NCI-H2029 (cell line): ENCODE measurements around the gene KMT5C.
A peak's percentile ranks its signal among the peaks of the same experiment; 100 is the strongest.

ENCODE experiments used
- DNase-seq: peaks from one replicate; lab custom pipeline; 2025; lab: John Stamatoyannopoulos, UW

Gene KMT5C

DNA sequence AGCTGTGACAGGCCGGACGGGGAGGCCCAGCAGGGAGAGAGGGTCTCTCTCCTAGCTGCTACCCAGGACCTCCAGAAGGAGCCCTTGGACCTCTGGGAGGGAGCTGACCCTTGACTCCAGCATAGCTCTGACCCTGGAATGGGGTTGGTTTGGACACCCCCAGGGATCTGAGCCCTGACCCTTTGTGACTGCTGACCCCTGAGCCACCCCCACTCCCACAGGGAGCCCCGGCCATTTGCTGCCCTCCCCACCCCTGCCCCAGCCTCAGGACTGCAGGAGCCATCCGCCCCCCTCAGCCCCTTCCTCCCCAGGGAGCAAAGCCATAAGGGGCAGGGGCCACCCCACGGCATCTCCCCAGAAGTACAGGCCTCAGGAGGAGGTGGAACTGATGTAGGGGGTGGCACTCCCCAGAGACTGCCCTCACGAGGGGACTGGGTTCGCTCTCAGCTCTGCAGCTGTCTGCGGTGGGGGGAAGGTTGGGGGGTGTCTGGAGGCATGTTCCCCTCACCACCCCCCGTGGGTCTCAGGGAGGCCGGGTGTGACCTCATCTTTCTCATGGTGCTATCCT lies 7.8 kb downstream of the KMT5C start:
- no peak for DNase-seq

- no peak for DNase-seq
Observed at GRCh38 chr19:55348317-55349034, 8.8 kb downstream of the KMT5C start.

- DNase-seq = no peak
Observed at GRCh38 chr19:55350620-55351315, 11.1 kb downstream of the KMT5C start.

GRCh38 chr19:55352040-55352439 lies 12.4 kb downstream of the KMT5C start:
- no peak for DNase-seq

DNA sequence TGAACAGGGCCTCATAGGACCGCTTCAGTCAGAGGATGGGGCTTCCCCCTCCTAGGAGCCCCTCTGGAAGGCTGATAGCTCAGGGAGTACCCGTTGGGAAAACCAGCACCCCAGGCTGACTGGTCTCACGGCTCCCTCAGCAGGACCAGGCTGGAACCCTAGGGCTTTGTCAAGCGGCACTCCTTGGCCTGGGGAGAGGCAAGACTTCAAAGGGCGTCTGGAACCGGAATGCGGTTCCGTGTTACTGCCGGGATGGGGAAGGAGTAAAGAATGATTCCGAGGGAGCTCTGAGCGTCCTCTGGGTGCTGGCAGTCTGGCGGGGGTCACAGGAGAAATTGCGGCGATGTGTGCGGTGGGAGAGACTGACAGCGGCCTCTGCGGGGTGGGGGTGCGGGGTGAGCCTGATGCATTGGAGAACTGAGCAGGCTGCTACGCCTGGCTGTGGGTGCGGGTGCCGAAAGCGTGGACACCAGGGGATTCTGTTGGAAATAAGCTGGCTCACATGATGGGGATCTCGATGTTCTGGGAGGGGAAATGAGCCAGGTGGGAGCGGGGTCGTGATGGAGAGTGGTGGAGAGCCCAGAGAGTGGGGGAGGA lies 13.0 kb downstream of the KMT5C start:
- no peak for DNase-seq

DNA sequence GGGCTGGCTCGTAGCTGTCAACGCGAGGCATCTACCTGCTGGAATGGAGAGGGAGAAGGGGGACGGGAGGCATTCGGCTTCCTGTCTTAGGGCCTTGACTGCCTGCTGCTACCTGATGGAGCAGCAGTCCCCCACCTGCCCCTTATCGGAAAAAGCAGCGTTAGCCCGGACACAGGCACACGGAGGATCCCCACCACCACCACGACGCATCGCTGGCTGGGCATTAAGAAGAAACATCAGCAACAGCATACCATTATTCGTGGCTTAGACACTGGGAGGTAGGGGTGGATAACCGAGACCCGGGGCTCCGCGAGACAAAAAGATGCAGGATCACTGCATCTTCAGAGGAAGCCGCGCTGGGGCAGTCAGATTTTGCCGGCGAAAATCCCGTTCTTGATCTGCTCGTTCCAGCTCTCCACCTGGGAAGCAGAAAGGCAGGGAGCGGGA lies 13.7 kb downstream of the KMT5C start:
- no peak for DNase-seq

GRCh38 chr19:55353803-55354697 lies 14.4 kb downstream of the KMT5C start:
- DNase-seq = peak; percentile 22

DNA sequence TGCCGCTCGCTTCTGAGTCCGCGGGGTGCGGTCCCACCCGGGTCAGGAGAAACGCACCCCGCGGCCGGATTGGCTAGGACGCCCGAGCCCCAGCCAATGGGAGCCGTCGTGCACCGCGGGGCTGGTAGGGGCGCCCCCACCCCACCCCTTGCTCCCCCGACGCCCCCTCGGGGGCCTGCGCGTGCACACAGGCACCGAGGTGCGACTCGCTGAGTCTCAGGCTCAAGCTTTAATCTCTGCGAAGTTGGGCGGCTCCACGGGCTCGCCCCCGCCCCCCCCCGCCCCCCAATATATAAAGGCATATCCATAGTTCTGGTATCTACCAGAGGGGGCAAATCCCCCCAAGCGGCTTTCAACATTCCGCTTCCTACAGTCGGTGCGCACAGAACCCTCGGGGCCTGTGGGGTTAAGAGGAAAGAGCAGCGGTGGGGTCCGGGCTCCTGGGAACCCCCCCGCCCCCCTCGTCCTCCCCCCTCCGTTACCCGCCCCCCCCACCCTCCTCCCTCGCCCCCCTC lies 15.1 kb downstream of the KMT5C start, which contains the start of gene COX6B2:
Gene COX6B2, minus strand, starts transcription at position 22 of the 515 bp plus-strand sequence. CDS start 198 bp downstream, outside the sequence.
- DNase-seq = no peak

DNA sequence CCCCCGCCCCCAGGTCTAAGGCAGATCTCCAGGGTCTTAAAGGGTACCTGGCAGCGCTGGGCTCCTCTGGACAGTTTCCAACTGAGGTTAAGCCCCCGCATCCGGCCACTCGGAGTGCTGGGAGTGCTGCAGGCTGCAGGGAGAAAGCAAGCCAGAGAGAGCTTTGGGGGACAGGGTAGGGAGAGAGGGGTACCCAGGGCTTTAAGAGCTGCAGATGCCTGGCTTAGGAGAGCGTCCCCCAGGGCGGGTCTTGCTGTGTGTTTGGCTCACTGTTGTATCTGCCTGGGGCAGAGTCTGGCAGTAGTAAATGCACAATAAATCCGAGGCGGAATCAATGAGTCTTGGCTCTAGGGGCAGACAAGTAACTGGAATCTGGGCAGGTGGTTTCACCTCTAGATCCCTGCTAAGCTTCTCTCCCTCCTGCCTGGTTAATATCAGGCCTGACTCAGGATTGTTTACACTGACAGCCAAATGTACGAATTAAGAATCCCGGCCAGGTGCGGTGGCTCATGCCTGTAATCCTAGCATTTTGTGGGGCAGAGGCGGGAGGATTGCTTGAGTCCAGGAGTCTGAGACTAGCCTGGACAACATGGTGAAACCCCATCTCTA lies 15.6 kb downstream of the KMT5C start:
- no peak for DNase-seq

DNA sequence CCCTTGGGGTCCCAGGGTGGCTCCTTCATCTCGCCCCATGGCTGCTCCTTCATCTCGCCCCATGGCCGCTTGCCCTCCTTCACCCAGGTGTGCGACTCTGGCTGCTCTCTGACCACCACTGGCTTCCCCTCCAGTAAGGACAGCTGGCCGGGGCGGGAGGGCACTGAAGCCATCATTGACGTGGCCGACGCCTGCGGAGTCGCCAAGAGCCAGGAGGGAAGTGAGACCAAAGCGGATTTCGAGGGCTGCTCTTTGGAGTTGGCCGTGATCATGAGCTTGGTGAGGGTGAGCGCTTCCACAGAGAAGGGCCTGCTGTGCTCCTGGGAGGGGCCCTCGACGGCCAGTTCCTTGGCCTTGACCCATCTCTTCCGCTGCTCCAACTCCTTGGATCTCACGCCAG lies 18.8 kb downstream of the KMT5C start:
- DNase-seq = no peak

DNA sequence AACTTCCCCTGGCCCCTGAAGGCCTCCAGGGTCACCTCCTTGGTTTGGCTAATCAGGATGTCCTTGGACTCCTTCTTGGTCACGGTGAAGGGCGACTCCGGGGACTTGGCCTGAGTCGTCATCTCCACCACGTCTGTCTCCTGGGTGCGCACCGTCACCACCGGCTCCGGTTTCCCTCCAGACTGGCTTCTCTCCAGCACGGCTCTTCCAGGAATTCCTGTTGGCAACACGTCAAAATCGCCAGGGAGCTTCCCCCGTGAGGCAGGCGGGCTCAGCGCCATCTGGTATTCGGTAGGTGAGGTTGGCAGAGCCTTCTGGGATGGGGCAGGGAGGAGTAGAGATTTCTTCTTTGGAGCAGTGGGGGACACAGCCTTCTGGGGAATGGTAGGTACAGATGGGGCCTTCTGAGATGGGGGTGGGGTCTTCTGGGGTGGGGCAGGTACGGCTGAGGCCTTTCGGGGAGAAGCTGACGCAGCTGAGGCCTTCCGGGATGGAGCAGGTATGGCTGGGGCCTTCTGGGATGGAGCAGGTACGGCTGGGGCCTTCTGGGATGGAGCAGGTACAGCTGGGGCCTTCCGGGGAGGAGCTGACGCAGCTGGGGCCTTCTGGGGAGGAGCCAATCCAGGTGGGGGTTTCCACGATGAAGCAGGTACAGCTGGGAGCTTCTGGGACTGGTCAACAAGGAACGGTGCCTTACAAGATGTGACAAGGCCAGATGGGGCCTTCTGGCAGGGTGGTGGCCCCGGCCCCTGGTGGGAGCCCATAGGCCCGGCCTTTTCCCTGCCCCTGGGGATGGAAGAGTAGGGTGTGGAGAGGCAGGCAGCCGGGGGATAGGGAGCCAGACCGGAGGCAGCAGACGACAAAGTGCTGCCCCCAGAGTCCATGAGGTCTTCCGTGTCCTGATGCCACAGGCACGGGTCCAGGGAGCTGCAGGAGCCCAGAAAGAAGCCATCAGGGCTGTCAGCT lies 19.6 kb downstream of the KMT5C start:
- DNase-seq = peak; percentile 86

- no peak for DNase-seq
Observed at GRCh38 chr19:55360902-55361301, 21.2 kb downstream of the KMT5C start.

- no peak for DNase-seq
Observed at GRCh38 chr19:55362174-55362989, 22.7 kb downstream of the KMT5C start.

DNA sequence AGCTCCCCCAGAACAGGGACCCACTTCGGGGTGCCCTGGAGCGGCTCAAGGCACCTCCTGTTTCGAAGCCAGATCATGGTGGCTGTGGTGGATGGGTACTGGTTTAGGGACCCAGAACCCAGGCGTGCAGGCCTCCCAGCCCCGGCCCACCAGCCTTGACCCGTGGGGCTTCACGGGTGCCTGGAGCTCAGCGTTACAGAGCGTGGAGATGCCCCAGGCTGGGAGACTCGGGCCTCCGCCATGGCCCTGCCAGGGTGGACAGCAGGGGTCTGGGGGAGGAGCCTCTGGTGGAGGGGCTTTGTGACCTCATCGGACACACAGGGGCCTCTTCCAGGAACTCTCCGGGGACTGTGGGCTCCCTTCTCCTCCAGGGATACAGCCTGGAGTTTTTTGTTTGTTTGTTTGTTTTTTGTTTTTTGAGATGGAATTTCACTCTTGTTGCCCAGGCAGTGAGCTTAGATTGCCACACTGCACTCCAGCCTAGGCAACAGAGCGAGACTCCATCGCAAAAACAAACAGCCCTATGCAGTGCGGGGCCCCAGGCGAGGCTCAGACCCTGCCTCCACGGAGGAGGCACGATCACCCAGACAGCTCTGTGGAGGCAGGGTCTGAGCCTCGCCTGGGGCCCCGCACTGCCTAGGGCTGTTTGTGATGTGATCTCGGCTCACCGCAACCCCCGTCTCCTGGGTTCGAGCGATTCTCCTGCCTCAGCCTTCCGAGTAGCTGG lies 23.5 kb downstream of the KMT5C start, which contains the start of gene GARIN5B:
Gene GARIN5B, minus strand, starts transcription at position 271 of the 727 bp plus-strand sequence. Its CDS starts 194 bp downstream, at position 77.
- no peak for DNase-seq

DNA sequence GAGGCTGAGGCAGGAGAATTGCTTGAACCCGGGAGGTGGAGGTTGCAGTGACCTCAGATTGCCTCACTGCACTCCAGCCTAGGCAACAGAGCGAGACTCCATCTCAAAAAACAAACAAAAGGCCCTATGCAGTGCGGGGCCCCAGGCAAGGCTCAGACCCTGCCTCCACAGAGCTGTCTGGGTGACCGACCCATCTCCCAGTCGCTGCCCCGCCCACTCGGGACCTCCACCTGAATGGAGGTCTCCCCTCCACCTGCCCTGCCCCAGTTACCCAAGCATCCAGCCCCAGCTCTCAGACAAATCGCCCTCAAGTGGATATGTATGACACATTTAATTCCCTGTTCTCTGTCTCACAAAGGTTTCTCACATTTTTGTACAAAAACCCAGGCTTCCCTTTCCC lies 25.6 kb downstream of the KMT5C start:
- DNase-seq = no peak

DNA sequence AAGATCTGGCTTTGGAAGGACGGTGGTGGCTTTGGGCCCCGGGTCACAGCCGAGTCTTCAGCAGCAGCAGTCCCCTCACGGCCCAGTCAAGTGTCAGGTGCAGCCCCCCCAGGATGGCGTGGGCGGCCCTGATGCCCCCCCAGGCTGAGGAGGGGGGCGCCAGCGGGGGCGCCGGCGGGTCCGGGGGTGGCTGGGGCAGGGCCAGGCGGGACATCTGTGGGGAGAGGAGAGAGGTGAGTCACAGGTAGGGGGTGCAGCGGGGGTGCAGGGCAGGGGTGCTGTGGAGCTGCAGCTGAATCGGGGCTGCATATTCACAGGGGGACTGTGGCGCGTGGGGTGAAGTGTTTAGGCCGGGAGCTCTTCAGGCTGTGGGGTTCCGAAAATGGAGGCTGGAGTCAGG lies 26.3 kb downstream of the KMT5C start:
- DNase-seq = no peak

GRCh38 chr19:55366790-55367189 lies 27.1 kb downstream of the KMT5C start:
- no peak for DNase-seq

DNA sequence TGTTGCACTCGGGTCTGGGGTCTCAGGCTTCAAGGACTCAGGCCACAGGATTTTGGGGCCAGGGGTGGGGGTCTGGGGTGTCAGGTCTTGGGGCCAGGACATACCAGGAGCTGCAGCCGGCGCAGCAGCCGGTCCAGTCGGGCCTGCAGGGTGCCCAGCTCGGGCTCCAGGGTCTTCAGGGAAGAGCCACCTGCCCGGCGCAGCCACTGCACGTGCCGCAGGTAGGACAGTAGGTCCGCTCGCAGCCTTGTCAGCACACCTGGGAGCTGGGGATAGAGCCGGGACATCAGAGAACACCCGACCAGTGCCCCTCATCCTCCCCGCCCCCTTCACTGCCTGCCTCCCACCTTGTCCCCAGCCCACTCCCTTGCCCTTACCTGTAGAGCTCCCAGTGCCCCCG lies 28.4 kb downstream of the KMT5C start:
- no peak for DNase-seq
